NCI-H1436 treated with DMSO at 0.1 percent for 48 hours (cell line): ENCODE data around the gene PIANP.
"Not testable (repeated sequence)": the region's sequence is repeated elsewhere in the genome, so short reads cannot be mapped to it uniquely, and the experiment has no call there.

Experiments
- DNase-seq: peaks from one replicate; lab custom pipeline; 2025; lab: John Stamatoyannopoulos, UW

PIANP gene, protein sequence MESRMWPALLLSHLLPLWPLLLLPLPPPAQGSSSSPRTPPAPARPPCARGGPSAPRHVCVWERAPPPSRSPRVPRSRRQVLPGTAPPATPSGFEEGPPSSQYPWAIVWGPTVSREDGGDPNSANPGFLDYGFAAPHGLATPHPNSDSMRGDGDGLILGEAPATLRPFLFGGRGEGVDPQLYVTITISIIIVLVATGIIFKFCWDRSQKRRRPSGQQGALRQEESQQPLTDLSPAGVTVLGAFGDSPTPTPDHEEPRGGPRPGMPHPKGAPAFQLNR

DNA sequence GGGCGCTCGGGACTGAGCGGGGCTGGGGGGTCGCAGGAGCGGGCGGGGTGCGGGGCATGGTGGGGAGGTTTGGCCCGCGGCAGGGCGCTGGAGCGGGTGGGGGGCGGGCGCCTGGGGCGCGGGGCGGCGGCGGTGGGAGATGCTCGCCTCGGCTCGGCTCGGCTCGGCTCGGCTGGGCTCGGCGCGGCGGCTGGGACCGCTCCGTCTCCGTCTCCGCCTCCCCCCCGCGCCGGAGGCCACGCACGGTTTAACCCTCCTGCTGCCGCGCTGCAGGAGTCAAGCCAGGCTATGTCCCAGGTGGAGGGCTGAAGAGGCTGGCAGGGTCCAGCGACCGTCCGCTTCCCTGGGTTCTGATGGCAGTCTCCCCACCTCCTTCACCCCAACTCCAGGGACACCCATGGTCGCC, at the start of gene PIANP:
PIANP (minus strand) TSS at position 170 of the 406 bp plus-strand sequence. CDS start 2,754 bp downstream, outside the sequence.
- no peak for DNase-seq

DNA sequence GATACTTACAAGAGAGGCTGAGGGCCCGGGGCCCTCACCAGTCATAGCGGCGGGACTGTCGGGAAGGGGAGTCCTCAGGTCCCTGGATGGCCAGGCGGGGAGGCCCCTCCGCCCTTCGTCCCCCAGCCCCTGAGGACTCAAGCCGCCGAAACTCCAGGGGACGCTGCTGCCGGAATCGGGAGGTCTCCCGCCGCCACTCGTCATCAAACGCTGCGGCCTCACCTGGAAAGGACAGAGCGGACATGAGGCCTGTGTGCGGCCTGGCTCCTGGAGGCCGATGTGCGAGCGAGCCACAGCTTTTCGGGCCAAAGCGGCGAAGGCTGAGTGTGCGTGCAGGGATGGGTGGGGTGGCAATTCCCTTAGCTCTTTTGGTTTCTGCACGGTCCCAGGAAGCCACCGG, 48.1 kb upstream of the PIANP start:
- DNase-seq, result no peak

DNA sequence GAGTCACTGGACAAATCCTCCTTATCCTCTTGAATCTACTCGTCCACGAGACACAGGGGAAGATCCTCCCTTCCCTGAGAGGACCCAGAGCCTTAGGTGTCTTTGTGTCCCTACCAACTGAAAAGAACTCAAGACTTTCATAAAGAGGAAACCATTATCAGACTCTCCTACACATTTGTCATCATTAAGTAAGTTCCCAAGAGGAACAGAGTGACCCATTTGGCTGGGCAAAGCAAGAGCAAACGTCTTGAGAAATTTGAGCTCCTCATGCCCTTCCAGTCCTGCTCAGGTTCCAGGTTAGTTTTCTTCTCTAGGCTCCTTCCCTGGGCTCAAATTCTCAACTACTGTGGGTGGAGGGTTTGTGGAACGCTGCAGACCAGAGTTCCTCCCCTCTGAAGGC, 46.6 kb upstream of the PIANP start:
- no peak for DNase-seq

DNA sequence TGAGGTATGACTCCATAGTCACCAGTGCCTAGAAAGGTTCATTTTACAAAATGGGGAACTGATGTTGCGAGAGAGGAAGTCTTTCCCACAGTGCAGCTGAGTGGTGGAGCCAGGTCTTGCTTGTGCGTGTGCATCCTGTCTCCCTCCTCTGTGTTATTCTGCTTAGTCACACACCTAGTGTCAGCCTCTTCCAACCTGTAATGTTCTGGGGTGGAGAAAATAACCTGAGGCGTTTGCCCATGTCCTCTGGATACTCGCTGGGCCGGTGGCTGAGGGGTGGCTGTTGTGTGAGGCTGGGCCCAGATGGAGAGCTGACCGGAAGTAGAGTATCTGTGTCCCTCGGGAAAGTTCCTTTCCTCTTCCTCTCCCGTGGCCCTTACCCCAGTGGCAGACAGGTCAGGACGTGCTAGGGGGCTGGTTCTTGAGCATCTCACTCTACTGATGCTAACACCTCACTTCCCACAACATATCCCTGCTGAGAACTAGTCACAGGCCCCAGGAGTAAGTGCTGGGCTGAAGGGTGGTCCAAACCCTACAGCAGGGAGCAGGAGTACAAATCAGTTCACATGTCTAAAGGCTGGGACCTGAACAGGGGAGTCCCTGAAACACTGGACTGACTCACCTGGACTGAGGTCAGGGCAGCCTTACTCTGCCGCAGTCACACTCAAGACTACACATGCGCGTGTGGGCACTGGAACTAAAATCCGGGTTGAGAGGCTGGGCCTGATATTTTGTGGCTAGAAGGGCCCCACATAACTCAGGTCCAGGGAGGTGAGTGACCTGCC, 45.3 kb upstream of the PIANP start:
- no peak for DNase-seq

DNA sequence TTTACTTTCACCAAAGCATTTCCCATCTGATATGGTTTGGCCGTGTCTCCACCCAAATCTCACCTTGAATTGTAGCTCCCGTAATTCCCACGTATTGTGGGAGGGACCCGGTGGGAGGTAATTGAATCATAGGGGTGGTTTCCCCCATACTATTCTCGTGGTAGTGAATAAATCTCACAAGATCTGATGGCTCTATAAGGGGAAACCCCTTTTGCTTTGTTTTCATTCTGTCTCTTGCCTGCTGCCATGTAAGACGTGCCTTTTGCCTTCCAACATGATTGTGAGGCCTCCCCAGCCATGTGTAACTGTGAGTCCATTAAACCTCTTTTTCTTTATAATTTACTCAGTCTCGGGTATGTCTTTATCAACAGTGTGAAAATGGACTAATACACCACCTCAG, 42.7 kb upstream of the PIANP start:
- DNase-seq, result not testable (repeated sequence)

DNA sequence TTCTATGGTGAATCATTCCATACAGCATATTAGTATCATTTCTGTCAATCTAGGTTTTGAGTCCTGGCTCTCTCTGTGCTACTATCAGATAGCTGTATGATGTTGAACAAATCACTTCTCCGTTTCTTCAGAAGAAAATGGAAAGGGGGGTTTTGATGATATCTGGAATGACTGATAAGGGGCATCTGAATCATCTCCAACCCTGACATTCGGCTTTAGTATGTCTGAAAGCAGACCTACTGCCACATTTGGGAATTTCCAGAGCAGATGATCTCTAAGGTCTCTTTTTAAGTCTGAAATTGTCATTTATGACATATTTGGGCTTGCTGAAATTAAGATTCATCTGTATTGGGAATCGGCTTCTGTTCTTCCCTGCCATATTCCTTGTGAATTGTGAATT, 42.2 kb upstream of the PIANP start:
- DNase-seq, result no peak

DNA sequence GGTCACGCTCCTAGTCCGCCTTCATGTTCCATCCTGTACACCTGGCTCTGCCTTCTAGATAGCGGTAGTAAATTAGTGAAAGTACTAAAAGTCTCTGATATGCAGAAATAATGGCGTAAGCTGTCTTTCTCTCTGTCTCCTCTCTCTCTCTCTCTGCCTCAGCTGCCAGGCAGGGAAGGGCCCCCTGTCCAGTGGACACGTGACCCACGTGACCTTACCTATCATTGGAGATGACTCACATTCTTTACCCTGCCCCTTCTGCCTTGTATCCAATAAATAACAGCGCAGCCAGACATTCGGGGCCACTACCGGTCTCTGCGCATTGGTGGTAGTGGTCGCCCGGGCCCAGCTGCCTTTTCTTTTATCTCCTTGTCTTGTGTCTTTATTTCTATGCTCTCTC, 41.5 kb upstream of the PIANP start:
- DNase-seq, result not testable (repeated sequence)

DNA sequence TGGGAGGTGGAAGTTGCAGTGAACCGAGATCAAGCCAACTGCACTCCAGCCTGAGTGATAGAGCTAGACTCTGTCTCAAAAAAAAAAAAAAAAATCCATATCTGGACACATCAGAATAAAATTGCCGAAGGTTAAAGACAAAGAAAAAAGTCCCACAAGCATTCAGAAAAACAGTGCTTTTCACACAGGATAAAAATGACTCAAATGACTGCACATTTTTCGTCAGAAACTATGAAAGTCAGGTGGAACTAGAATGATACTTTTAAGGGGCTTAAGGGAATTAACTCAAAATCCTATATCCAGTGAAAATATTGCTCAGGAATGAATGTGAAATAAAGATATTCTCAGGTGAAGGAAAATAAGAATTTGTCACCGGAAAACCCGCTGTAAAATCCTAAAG, 36.1 kb upstream of the PIANP start:
- no peak for DNase-seq

DNA sequence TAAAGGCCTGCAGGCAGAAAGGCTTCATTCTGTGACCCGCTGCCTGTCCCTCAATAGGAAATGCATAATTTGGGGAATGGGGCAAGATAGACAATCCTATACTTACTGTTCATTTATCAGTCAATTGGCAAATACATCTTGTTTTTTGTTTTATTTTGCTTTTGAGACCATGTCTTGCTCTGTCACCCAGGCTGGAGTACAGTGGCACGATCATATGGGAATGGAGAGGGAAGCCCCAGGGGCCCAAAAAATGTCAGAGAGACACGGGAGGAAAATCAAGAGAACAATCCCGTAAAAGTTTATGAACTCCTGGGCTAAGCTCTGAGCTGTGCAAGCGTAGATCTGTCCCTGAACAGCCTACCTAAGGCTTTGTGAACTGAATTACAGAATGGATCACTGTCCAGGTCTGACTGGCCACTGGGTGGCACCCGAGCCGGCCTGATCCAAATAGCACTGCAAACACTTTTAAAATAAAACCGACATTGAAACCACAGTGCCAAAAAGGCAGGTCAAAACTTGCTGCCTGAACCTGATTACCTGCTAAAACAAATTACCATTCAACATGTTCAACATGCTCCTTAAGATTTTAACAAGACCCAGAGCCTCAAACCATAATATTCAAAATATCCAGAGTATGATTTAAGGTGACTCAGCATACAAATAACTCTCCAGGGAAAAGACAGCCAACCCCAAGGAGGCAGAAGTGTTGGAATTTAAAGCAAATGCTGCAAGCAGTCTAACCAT, 35.0 kb upstream of the PIANP start:
- DNase-seq, result peak; percentile 38

DNA sequence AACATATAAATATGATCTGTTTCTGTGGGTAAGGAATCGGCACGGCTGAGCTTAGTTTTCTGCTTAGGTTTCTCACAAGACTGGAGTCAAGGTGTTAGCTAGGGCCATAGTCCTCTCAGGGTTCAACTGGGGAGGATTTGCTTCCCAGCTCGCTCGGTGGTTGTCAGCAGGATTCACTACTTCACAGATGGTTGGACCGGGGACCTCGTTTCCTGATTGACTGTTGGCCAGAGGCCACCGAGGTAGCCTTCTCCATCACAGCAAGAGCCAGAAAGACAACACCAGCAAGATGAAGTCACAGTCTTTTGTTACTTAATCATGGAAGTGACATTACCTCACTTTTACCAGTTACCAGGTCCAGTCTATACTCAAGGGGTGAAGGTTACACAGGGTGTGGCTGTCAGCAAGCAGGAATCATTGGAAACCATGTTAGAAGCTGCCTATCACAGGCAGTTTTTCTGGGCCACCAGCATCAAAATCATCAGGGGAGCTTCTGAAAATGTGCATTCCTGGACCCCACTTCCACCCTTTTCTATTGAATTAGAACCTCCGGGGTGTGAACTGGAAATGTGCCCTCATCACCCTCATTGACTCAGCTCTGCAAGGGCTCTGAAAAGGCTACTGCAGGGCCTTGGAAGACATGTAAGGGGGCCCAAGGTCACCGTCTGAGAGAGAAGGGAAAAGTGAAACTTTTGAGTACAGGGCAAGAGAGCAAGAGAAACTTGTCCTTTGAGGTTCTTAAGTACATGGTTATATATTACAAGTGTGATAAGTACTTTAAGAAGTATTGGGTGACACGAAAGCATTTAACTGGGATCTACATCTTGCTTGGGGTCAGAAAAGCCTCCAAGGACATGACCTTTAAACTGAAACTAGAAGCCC, 34.1 kb upstream of the PIANP start:
- no peak for DNase-seq

DNA sequence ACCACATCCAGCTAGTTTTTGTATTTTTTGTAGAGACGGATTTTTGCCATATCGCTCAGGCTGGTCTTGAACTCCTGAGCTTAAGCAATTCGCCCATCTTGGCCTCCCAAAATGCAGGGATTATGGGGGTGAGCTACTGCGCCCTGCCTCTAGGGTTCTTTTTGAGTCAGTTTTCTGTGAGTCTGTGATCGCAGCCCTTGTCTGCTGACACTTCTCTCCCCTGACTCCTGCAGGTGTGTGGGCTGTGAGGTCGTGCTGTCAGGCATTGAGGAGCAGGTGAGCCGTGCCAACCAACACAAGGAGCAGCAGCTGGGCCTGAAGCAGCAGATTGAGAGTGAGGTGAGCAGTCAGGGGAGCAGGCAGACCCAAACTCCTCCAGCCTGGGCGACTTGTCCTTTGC, 29.6 kb upstream of the PIANP start:
- DNase-seq, result no peak

DNA sequence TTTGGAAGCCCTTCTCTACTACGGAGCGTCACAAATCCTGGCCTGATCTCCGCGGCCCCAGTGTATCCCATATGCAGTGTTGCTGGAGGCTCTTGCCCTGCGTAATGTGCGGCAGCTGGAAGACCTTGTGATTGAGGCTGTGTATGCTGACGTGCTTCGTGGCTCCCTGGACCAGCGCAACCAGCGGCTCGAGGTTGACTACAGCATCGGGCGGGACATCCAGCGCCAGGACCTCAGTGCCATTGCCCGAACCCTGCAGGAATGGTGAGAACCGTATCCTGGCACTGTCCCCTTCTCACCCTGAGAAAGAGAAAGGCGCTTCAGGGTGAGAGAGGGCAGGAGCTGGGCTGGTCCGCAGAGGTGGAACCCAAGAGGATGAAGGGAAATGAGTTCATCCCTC, 28.6 kb upstream of the PIANP start:
- DNase-seq, result no peak

DNA sequence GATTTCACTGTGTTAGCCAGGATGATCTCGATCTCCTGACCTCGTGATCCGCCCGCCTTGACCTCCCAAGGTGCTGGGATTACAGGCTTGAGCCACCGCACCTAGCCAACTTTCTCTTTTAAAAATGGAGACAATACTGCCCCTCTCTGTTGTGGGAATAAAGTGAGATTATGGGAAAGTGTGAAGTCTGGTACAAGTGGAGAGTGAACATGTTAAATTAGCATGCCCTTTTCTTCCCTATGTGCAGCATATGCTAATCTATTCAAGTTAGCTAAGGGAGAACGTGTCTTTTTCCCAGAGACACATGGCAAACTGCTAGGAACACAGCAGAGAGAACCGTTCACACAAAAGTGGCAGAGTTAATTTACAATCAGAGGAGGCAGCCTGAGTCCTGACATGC, 24.7 kb upstream of the PIANP start:
- no peak for DNase-seq

DNA sequence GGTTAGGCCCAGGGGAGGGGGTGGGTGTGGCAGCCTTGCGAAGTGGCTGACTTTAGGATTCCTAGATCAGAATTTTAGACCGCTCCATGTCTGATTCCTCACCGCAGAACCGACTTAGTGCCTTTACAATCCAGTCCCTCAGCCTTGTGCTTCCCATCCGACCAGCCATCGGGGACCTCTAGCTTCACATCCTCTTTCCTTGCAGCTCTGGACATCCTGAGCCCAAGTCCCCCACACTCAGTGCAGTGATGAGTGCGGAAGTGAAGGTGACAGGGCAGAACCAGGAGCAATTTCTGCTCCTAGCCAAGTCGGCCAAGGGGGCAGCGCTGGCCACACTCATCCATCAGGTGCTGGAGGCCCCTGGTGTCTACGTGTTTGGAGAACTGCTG, 23.8 kb upstream of the PIANP start:
- no peak for DNase-seq

DNA sequence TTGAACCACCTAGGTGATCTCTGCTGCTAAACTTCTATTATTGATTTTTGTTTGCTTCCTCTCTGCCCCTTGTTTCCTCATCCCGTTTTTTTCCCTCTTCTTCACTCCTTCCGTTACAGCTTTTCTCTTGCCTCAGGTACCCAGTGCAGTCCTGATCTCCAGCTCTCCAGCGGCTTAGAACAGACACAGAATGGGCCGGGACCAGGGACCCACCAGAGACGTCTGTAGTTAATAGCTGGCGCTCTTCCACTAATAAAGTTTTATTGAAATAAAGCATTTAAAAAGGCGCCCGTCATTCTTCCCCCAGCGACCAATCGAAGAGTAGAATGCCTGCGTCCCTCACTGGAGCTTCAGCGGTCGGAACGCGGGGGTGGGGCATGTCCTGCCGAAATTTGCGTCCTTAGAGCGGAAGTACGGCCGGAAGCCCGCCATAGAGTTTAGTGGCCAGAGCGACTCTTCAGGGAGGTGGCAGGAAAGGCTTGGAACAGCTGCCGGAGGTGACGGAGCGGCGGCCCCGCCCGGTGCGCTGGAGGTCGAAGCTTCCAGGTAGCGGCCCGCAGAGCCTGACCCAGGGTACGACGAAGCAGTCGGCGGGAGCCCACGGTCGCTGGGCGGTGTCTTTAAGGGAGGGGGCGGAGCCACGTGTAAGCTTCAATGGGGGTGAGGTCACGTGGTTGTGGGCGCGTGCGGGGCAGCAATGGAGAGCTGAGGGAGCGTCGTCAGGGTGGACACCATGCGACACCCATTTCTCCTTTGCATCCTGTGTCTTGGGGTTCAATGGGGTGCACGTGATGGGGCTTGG, 23.2 kb upstream of the PIANP start, which contains the start of gene COPS7A:
COPS7A (plus strand) TSS at position 440 of the 802 bp plus-strand sequence. CDS start 611 bp downstream, outside the sequence.
- DNase-seq, result peak; percentile 95

DNA sequence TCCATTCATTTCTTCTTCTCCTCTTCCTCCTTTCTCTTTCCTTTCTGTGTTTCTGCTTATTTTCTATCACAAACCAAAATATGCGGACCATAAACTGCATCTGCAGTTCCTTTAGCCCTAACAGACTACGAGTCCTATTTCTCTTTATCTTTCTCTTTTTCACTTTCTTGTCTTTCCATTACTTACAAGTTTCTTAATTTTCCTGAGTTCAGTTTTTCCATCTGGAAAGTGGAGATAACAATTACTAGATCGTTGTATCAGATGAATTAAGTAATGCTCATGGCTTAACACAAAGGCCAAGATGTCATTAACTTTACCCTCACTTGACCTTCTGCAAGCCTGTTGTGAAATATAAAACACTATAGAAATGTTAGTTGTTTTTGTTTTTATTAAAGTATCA, 22.2 kb upstream of the PIANP start:
- DNase-seq, result no peak

DNA sequence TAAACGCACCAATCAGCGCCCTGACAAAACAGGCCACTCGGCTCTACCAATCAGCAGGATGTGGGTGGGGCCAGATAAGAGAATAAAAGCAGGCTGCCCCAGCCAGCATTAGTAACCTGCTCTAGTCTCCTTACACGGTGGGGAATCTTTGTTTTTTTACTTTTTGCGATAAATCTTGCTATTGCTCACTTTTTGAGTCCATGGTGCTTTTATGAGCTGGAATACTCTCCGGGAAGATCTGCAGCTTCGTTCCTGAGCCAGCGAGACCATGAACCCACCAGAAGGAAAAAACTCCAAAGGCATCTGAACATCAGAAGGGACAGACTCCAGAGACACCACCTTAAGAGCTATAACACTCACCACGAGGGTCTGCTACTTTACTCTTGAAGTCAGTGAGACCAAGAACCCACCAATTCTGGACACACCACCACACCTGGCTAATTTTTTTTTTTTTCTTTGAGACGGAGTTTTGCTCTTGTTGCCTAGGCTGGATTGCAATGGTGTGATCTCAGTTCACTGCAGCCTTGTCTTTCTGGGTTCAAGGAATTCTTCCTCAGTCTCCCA, 16.3 kb upstream of the PIANP start:
- DNase-seq, result no peak

DNA sequence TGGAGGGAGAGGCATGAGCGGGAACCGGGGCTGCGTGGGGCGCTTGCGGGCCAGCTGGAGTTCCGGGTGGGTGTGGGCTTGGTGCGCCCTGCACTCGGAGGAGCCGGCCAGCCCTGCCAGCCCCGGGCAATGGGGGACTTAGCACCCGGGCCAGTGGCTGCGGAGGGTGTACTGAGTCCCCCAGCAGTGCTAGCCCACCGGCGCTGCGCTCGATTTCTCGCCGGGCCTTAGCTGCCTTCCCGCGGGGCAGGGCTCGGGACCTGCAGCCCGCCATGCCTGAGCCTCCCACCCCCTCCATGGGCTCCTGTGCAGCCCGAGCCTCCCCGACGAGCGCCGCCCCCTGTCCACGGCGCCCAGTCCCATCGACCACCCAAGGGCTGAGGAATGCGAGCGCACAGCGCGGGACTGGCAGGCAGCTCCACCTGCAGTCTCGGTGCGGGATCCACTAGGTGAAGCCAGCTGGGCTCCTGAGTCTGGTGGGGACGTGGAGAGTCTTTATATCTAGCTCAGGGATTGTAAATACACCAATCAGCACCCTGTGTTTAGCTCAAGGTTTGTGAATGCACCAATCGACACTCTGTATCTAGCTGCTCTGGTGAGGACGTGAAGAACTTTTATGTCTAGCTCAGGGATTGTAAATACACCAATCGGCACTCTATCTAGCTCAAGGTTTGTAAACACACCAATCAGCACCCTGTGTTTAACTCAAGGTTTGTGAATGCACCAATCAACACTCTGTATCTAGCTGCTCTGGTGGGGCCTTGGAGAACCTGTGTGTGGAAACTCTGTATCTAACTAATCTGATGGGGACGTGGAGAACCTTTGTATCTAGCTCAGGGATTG, 15.6 kb upstream of the PIANP start:
- DNase-seq, result not testable (repeated sequence)

DNA sequence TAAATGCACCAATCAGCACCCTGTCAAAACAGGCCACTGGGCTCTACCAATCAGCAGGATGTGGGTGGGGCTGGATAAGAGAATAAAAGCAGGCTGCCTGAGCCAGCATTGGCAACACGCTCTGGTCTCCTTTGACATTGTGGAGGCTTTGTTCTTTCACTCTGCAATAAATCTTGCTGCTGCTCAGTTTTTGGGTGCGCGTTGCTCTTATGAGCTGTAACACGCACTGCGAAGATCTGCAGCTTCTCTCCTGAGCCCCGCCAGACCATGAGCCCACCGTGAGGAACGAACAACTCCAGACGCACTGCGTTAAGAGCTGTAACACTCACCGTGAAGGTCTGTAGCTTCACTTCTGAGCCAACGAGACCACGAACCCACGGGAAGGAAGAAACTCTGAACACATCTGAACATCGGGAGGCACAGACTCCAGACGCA, 8.4 kb upstream of the PIANP start:
- no peak for DNase-seq

DNA sequence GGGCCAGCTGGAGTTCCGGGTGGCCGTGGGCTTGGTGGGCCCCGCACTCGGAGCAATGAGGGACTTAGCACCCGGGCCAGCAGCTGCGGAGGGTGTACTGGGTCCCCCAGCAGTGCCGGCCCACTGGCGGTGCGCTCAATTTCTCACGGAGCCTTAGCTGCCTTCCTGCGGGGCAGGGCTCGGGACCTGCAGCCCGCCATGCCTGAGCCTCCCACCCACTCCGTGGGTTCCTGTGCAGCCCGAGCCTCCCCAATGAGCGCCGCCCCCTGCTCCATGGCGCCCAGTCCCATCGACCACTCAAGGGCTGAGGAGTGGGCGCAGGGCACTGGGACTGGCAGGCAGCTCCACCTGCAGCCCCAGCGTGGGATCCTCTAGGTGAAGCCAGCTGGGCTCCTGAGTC, 7.7 kb upstream of the PIANP start:
- DNase-seq, result not testable (repeated sequence)
